ENCODE data around the gene SLC25A33. TPM values are rescaled to one million over a fixed set of nuclear protein-coding genes. Genes with fewer than 3 reads are reported as not detected.

SLC25A33 gene
- total and polyA plus RNA-seq, 2 of the 8 experiments (the other 6 are each of a cell fraction or from before 2014, with no cell fraction given) = 7.8 to 12.8 TPM

DNA sequence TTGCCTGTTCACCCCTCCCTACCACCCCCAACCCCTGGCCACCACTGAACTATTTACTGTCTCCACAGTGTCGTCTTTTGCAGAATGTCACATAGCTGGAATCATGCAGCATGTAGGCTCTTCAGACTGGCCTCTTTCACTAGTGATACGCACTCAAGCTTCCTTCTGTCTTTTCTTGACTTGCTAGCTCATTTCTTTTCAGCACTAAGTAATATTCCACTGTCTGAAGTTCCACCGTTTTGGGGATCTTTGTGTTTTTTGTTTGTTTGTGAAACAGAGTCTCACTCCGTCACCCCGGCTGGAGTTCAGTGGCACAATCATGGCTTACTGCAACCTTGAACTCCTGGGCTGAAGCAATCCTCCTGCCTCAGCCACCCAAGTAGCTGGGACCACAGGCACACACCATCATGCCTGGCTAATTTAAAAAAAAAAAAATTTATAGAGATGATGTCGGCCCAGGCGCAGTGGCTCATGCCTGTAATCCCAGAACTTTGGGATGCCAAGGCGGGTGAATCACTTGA is 43.4 kb upstream of the SLC25A33 start (continued):
- TF ChIP-seq TAF1 (IDR thresholded peaks at IDR 0.05; ENCODE audit: low read depth, low read length) = no peak

Data from H1 (cell line).